ENCODE measurements around the gene CCDC106. TPM values are rescaled to one million over a fixed set of nuclear protein-coding genes. Genes with fewer than 3 reads are reported as not detected.

CCDC106 gene
- 15.9 TPM for total RNA-seq
- long read RNA-seq, transcript CCDC106-202 (5 exons, 2,162 nt) = major isoform, 11 of 23 reads
- long read RNA-seq, partial matches to known transcripts = 4 of 23 reads
- long read RNA-seq, other reads (novel, unspliced or antisense) = 2 of 23 reads

DNA sequence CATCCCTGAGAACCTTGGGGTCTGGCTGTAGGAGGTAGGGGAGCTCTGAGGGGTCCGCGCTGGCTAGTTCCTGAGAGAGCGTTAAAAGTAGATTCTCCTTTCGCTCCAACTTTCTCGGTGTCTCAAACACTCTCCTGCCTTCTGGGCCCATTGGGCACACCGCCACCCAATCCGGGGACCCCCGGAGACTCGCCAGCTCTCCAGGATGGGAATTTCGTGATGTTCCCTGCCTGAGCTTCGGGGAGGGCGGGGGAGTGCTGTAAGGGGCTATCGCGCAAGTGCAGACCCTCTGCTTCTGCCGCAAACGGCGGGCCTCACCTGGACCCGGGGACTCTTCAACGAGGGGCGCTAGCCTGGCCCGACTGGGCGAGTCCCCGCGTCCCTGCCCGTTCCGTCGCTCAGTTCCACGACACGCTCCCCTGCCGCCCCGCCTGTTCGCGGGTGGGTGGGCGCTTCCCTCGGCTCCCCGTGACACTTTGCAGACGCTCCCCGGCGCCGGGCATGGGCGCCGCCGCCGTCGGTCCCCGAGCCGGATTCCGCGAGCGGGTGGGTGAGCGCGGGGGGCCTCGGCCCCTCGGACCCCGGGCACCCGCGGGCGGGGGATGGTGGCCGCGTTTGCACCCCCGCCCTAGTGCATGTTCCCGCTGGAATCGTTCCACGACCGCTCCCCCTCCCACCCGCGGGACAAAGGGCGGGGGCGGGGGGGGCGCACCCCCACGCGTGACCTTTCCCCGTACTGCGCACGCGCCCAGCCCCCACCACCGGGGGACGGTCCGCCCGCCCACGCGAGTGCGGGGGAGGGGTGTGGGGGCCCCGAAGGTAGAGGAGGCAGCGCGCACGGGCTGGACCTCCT lies at the start of gene CCDC106:
Gene CCDC106 (plus strand): TSS at position 481 of the 853 bp plus-strand sequence. CDS start 835 bp downstream, outside the sequence.
- intact Hi-C loops (cut with DNase I) = no loop called here
- DNase-seq (ENCODE audit: low spot score) = no peak

DNA sequence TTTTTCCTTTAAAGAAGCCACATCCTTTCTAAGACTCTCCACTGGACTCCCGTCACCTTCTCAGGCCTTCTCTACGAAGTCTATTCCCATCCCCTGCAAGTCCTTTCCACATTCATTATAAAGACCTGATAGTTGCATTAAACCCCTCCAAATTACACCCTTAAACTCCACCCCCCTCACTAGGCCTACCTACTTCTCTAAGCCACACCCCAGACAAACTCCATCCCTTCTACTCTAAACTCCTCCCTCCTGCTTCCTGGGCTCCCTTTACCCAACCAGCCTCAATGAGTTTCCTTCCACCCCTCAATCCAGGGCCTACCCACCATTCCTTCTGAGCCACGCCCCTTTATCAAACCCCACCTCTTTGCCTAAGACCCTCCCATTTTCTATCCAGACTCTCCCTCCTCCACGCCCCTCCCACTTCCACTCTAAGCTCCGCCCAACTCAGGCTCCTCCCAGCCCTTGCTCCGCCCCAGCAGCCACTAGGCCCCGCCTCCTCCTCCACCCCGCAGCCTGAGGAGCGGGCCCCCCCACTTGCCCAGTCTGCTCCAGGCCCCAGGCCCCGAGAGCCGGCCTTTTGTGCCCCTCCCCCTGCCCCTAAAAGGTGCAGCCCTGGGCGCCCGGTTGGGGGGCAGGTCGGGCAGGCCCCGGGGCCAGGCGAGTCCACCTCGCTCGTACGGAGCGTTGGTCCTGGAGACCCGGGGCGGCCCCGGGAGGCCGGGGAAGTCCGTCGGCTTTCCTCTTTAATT lies 49.1 kb upstream of the CCDC106 start:
- DNase-seq (ENCODE audit: low spot score) = peak; percentile 96
- intact Hi-C loops (cut with DNase I) = loop anchor here (2.0 kb wide), 1 partner anchor 82 kb away; no protein-coding TSS in a partner anchor

DNA sequence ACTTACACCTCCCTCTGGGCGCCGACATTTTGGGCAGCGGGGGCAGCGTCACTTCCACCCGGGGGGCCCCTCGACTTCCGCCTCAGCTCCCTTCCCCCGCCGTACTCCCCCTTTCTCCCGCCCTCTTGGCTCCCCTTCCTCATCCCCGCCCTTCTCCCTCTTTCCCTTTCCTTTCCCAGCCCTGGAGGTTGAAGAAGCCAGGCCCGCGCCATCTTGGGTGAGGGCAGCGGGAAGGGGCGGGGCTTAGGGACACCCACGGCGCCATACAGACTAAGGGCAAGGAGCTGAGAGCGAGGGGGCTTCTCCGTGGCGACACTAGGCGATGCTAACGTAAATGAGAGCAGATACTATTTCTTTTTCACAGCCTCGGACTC lies 48.6 kb upstream of the CCDC106 start, which contains the start of gene FIZ1:
Gene FIZ1 (minus strand): TSS at position 50 of the 374 bp plus-strand sequence. CDS start 1,652 bp downstream, outside the sequence.
- DNase-seq (ENCODE audit: low spot score) = peak; percentile 99
- intact Hi-C loops (cut with DNase I) = loop anchor here (2.0 kb wide), 1 partner anchor 83 kb away; no protein-coding TSS in a partner anchor

- intact Hi-C loops (cut with DNase I) = loop anchor here (2.0 kb wide), 2 partner anchors 83 to 123 kb away; partner anchors contain the start of gene ZNF628
- peak; percentile 95 for DNase-seq (ENCODE audit: low spot score)
Measured at GRCh38 chr19:55599842-55600661, 48.0 kb upstream of the CCDC106 start, which contains the start of gene ZNF524. ZNF524 (plus strand) TSS chr19:55600288; CDS start chr19:55602113, 1,825 bp downstream.

- intact Hi-C loops (cut with DNase I) = loop anchor here (2.0 kb wide), 1 partner anchor 124 kb away; the partner anchor contains the start of gene ZNF628
- no peak for DNase-seq (ENCODE audit: low spot score)
Measured at GRCh38 chr19:55600662-55601028, 47.4 kb upstream of the CCDC106 start.

GRCh38 chr19:55601084-55601483 lies 46.9 kb upstream of the CCDC106 start:
- DNase-seq (ENCODE audit: low spot score) = no peak
- intact Hi-C loops (cut with DNase I) = loop anchor here (2.0 kb wide), 1 partner anchor 124 kb away; the partner anchor contains the start of gene ZNF628

DNA sequence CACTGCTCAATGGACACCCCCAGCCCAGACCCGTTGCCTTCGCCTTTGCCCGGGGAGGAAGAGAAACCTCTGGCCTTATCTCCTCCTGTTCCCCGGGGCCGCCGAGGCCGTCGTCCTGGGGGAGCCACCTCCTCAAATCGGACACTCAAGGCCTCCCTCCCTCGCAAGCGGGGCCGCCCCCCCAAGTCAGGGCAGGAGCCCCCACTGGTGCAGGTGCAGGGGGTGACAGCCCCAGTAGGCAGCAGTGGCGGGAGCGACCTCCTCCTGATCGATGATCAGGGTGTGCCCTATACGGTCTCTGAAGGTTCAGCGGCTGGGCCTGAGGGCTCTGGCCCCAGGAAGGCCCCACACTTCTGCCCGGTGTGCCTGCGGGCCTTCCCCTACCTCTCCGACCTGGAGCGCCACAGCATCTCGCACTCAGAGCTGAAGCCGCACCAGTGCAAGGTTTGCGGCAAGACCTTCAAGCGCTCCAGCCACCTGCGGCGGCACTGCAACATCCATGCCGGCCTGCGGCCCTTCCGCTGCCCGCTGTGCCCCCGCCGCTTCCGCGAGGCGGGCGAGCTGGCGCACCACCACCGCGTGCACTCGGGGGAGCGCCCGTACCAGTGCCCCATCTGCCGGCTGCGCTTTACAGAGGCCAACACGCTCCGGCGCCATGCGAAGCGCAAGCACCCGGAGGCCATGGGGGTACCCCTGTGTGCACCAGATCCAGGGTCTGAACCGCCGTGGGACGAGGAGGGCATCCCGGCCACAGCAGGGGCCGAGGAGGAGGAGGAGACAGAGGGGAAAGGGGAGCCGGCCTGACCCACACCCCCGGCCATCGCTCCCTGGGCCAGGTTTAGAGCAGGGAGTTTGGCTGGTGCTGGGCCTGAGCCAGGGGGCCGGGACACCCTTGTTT lies 45.7 kb upstream of the CCDC106 start:
- intact Hi-C loops (cut with DNase I) = no loop called here
- no peak for DNase-seq (ENCODE audit: low spot score)

DNA sequence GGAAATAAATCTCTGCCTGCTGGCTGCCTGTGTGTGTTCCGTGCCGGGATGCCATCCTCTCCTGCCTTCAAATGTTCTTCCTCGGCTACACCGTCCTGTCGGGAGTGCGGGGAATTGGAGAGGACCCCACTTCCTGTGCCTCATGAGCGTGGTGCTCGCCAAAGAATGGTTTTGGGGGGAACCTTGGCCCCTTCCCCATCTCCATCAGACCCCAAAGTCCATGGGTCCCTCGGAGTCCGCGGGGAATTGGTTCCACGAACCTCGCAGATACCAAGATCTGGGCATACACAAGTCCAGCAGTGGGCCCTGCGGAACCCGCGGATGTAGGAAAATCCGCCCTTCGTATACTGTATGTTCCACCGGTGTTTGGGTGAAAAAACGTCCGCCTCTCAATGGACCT lies 44.9 kb upstream of the CCDC106 start:
- no peak for DNase-seq (ENCODE audit: low spot score)
- intact Hi-C loops (cut with DNase I) = no loop called here

GRCh38 chr19:55603581-55604292 lies 44.3 kb upstream of the CCDC106 start:
- intact Hi-C loops (cut with DNase I) = no loop called here
- DNase-seq (ENCODE audit: low spot score) = no peak

GRCh38 chr19:55605207-55605636 lies 42.8 kb upstream of the CCDC106 start:
- peak; percentile 98 for DNase-seq (ENCODE audit: low spot score)
- intact Hi-C loops (cut with DNase I) = no loop called here

- DNase-seq (ENCODE audit: low spot score) = no peak
- intact Hi-C loops (cut with DNase I) = loop anchor here (1.0 kb wide), 1 partner anchor 89 kb away; no protein-coding TSS in a partner anchor
Measured at GRCh38 chr19:55605637-55606470, 42.2 kb upstream of the CCDC106 start, which contains the start of gene ZNF865. ZNF865 (plus strand) TSS chr19:55605647; CDS start chr19:55613619, 7,972 bp downstream.

DNA sequence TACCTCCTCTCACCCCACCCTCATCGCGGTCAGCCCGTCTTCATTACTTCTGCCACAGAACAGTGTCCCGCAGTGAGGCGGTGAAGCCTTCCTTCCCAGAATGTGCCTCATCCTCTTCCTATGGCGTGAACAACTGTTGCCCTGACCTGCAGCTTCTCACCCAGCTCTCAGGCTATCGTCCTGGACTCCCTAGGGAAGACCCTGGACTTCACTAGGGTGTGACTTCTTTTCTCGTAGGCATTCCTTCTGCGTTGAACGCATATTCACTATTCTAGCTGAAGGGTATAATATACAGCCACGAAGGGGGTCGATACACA lies 41.6 kb upstream of the CCDC106 start:
- intact Hi-C loops (cut with DNase I) = loop anchor here (1.0 kb wide), 1 partner anchor 89 kb away; no protein-coding TSS in a partner anchor
- DNase-seq (ENCODE audit: low spot score) = no peak

GRCh38 chr19:55606817-55607216 lies 41.2 kb upstream of the CCDC106 start:
- DNase-seq (ENCODE audit: low spot score) = no peak
- intact Hi-C loops (cut with DNase I) = loop anchor here (1.0 kb wide), 1 partner anchor 90 kb away; no protein-coding TSS in a partner anchor

DNA sequence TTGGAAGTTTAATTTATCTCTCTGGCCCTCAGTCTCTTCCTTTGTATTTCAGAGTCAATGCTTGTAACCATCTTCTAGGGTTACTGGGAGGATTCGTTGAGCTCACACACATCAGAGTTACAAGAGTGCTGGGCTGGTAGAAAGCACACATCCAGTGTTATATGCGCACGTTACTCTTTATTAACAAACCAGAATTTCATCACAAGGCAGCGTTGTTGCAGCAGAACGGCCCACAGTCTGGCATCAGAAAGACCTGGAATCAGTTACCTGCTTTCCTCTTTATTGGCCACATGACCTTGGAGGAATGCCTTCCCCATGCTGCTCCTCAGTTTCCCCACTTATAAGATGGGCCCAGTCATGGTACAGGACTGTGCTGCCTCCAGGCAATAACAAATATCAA lies 38.7 kb upstream of the CCDC106 start:
- DNase-seq (ENCODE audit: low spot score) = no peak
- intact Hi-C loops (cut with DNase I) = no loop called here

DNA sequence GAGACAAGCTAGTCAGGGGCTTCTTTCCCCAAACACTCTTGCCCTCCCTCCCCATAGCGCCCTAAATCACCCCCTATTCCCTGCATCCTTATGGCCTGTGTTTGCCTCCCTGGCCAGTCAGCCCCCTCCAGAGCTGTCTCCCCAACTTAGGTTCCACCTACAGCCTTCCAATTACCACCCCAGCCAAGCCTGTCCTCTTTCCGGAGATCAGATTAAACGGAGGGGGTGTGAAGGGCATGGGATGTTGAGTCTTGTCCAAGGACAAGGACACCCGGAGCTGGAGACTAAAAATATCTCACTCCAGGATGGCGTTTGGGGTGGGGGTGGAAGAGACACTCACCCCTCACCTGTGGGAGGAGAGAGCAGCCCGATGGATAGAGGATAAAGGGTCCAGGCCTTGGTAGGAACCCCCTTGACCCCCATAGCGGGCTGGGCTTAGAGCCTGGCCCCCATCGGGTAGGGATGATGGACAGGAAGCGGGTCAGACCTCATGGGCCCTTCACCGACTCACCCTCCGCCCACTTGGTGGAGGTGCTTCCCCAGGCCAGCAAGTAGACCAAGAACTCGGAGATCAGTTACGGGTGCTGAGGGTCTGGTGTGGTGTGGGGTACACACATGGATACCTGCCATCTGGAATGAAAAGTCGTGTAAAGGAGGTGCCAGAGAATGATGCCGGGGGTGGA lies 36.6 kb upstream of the CCDC106 start:
- intact Hi-C loops (cut with DNase I) = no loop called here
- DNase-seq (ENCODE audit: low spot score) = no peak

Data from cardiac septum (tissue), 1 donor.